K562 (cell line): ENCODE results near the gene STS. TPM values are rescaled to one million over a fixed set of nuclear protein-coding genes. Genes with fewer than 3 reads are reported as not detected.

Experiments used
- ATAC-seq: fragments of 200-7000 bp; cut with Tn5 transposase; 3 replicates; pipeline ENCODE4 v1.9.1; 2020; ENCODE audit warnings: moderate library complexity
- BruUV-seq: library from RNA; stranded (reverse); fragments of 400-500 nt; replicated peaks from 2 replicates; lab custom pipeline; 2021; lab: Mats Ljungman, UMichigan
- CTCF ChIA-PET: fragments of 300-600 bp; formaldehyde crosslinking; extraction: SDS; loops from one replicate; lab custom pipeline; 2021; ENCODE audit warnings: low intra/inter-chr PET ratio; lab: Yijun Ruan, JAX
- POLR2A ChIA-PET: fragments of 300-600, 350-650 bp; sonication (Branson Sonifier 250); formaldehyde crosslinking; extraction: SDS; loops from one replicate; lab custom pipeline; 2021; ENCODE audit warnings: antibody characterized with exemption, inconsistent platforms; lab: Yijun Ruan, JAX
- DNase-seq, 4 experiments: peaks; one replicate each; pipeline versions ENCODE4 v3.0.0 to v3.0.0-alpha.2; 2011 to 2018; ENCODE audit warnings: low spot score in 3 of 4, mixed read lengths in 3 of 4; ENCODE audit errors: extremely low read depth in 1 of 4
- FAIRE-seq: peaks from 2 replicates; lab custom pipeline; 2011; peaks lifted over from hg19 to GRCh38; lab: Jason Lieb, UNC
- H2AFZ ChIP-seq: 2 replicates; pipeline ENCODE4 v1.6.0; 2011; ENCODE audit warnings: low read depth, low read length, control low read depth, inconsistent platforms
- H3K27ac ChIP-seq: fragments of 200-600 bp; 3 replicates; pipeline ENCODE4 v1.8.0; 2011; ENCODE audit warnings: low read depth, mild to moderate bottlenecking, control low read depth, inconsistent platforms, low read length, moderate library complexity, mixed read lengths; ENCODE audit errors: extremely low read depth
- H3K27me3 ChIP-seq, 2 experiments: fragments of 300-600 bp in 1 of 2; 2 replicates in 1 of 2; 3 replicates in 1 of 2; pipeline versions ENCODE4 v1.6.0 to v1.8.0; 2011; ENCODE audit warnings: inconsistent platforms in 2 of 2, low read length in 2 of 2, mild to moderate bottlenecking in 1 of 2, mixed read lengths in 1 of 2, moderate library complexity in 1 of 2; ENCODE audit not compliant: control insufficient read depth in 2 of 2, insufficient read depth in 2 of 2
- H3K36me3 ChIP-seq: fragments of 300-600 bp; 3 replicates; pipeline ENCODE4 v1.8.0; 2011; ENCODE audit warnings: mild to moderate bottlenecking, low read length, inconsistent platforms; ENCODE audit not compliant: control insufficient read depth, insufficient read depth
- H3K4me1 ChIP-seq, 2 experiments: fragments of 200-600 bp in 1 of 2; replicated peaks in 1 of 2; 2 replicates in 1 of 2; 3 replicates in 1 of 2; pipeline versions ENCODE4 v1.5.1 to v1.8.0; 2011; ENCODE audit warnings: inconsistent platforms in 2 of 2, low read length in 2 of 2, mild to moderate bottlenecking in 1 of 2, mixed read lengths in 1 of 2, moderate library complexity in 1 of 2; ENCODE audit not compliant: control insufficient read depth in 2 of 2, insufficient read depth in 2 of 2
- H3K4me2 ChIP-seq: 2 replicates; pipeline ENCODE4 v1.6.1; 2011; ENCODE audit warnings: low read length, control low read depth, inconsistent platforms, mixed read lengths; ENCODE audit not compliant: insufficient read depth
- H3K4me3 ChIP-seq: fragments of 200-600 bp; sonication (generic), shearing (Covaris generic); 2 replicates; pipeline ENCODE4 v1.5.1; 2016; ENCODE audit warnings: control low read depth, inconsistent platforms
- H3K79me2 ChIP-seq: fragments of 200-600 bp; 3 replicates; pipeline ENCODE4 v1.8.0; 2011; ENCODE audit warnings: low read length, inconsistent platforms; ENCODE audit not compliant: control insufficient read depth, insufficient read depth
- H3K9ac ChIP-seq, 2 experiments: 2 replicates each; pipeline versions ENCODE4 v1.6.0 to v1.6.1; 2011; ENCODE audit warnings: low read depth in 2 of 2, low read length in 2 of 2, control low read depth in 1 of 2, inconsistent platforms in 1 of 2, mild to moderate bottlenecking in 1 of 2, mixed read lengths in 1 of 2; ENCODE audit not compliant: insufficient read depth in 1 of 2
- H3K9me1 ChIP-seq: one replicate; pipeline ENCODE4 v1.6.0; 2011; ENCODE audit warnings: inconsistent platforms, mild to moderate bottlenecking, low read length, moderate library complexity; ENCODE audit not compliant: control insufficient read depth, insufficient read depth
- H3K9me3 ChIP-seq: replicated peaks from 2 replicates; pipeline ENCODE4 v1.5.1; 2011; ENCODE audit warnings: low read depth, low read length, inconsistent platforms; ENCODE audit not compliant: control insufficient read depth, insufficient read depth
- H4K20me1 ChIP-seq: replicated peaks from 2 replicates; pipeline ENCODE4 v1.6.1; 2011; ENCODE audit warnings: low read length, inconsistent platforms, mixed read lengths; ENCODE audit not compliant: control insufficient read depth, insufficient read depth
- CEBPB ChIP-seq: fragments of 450-650 bp; IDR thresholded peaks from 2 replicates; pipeline ENCODE4 v1.6.1; 2016; ENCODE audit warnings: missing genetic modification characterization, missing compliant biosample characterization
- CEBPG ChIP-seq, 3 experiments: fragments of 200-800 bp in 1 of 3; sonication (Bioruptor generic) in 1 of 3; sonication (generic) in 1 of 3; formaldehyde crosslinking in 1 of 3; IDR thresholded peaks in 2 of 3; conservative IDR thresholded peaks in 1 of 3; 2 replicates each; pipeline versions ENCODE4 v1.6.1 to v1.8.0; 2016 to 2022; ENCODE audit warnings: missing compliant biosample characterization in 2 of 3, missing genetic modification characterization in 2 of 3, mild to moderate bottlenecking in 1 of 3, missing genetic modification reagents in 1 of 3
- GABPA ChIP-seq: fragments of 200-800 bp; sonication (Bioruptor generic); conservative IDR thresholded peaks from 2 replicates; pipeline ENCODE4 v1.6.1; 2016; ENCODE audit warnings: low read depth, missing genetic modification characterization, missing compliant biosample characterization
- GTF2A2 ChIP-seq: IDR thresholded peaks from 2 replicates; pipeline ENCODE4 v1.6.1; 2016; ENCODE audit warnings: mild to moderate bottlenecking, missing genetic modification characterization, missing compliant biosample characterization
- HDAC2 ChIP-seq: fragments of 450-650 bp; IDR thresholded peaks from 2 replicates; pipeline ENCODE4 v1.6.1; 2016; ENCODE audit warnings: mild to moderate bottlenecking
- NCOA2 ChIP-seq, 2 experiments: fragments of 450-650 bp; IDR thresholded peaks; 2 replicates each; pipeline ENCODE4 v1.6.1; 2018; ENCODE audit warnings: mild to moderate bottlenecking in 2 of 2, moderate library complexity in 1 of 2; ENCODE audit not compliant: partially characterized antibody in 2 of 2
- POLR2H ChIP-seq: IDR thresholded peaks from 2 replicates; pipeline ENCODE4 v1.6.1; 2016; ENCODE audit warnings: missing genetic modification characterization, low read depth, mild to moderate bottlenecking, control low read depth, missing compliant biosample characterization, moderate library complexity
- POLR3A ChIP-seq: IDR thresholded peaks from 2 replicates; pipeline ENCODE4 v1.6.1; 2011; ENCODE audit warnings: borderline replicate concordance, mild to moderate bottlenecking, moderate library complexity; ENCODE audit not compliant: insufficient read length, insufficient read depth; ENCODE audit errors: extremely low read depth
- REST ChIP-seq, 2 experiments: fragments of 450-650 bp; formaldehyde crosslinking in 1 of 2; IDR thresholded peaks; 2 replicates each; pipeline versions ENCODE4 v1.4.0 to v1.6.1; 2014 to 2020; ENCODE audit warnings: mild to moderate bottlenecking in 2 of 2, borderline replicate concordance in 1 of 2, low read depth in 1 of 2
- SOX6 ChIP-seq: fragments of 450-650 bp; IDR thresholded peaks from 2 replicates; pipeline ENCODE4 v1.6.1; 2014; ENCODE audit warnings: mild to moderate bottlenecking
- ZBTB17 ChIP-seq: fragments of 450-650 bp; formaldehyde crosslinking; IDR thresholded peaks from 2 replicates; pipeline ENCODE4 v1.4.0; 2020; ENCODE audit warnings: mild to moderate bottlenecking
- ZNF174 ChIP-seq: fragments of 250-450 bp; sonication (Bioruptor Pico); IDR thresholded peaks from 2 replicates; pipeline ENCODE4 v1.4.0; 2020; ENCODE audit warnings: mild to moderate bottlenecking
- WGBS: fragments of 100-300 bp; shearing (Covaris generic); methylation state at CpG from one replicate; pipeline ENCODE4 v1.1.6; 2016; ENCODE audit warnings: low coverage, mixed read lengths; ENCODE audit not compliant: insufficient coverage; ENCODE audit errors: missing lambda C conversion rate; 5-methylcytosine and 5-hydroxymethylcytosine counted together
- in situ Hi-C: fragments of 300-500 bp; cut with MboI; formaldehyde crosslinking; loops from 4 replicates; pipeline ENCODE4 v1.15.0; 2018; ENCODE audit warnings: inconsistent platforms, mixed read lengths
- intact Hi-C: fragments of 100-400 bp; cut with micrococcal nuclease; formaldehyde crosslinking; loops from 2 replicates; pipeline ENCODE4 v1.14.2; 2022
- polyA plus RNA-seq, 8 experiments: library from polyadenylated mRNA; depleted of rRNA in 4 of 8; stranded (reverse) in 5 of 8; unstranded in 3 of 8; fragments of >200 nt; fragmentation: Nextera tagmentation in 2 of 8; fragmentation: Illumina TruSeq in 1 of 8; extraction: Ambion mirVana in 2 of 8; extraction: Trizol in 1 of 8; gene quantifications; 2 replicates each; pipeline versions ENCODE4 v1.2.1 to v1.2.3, GENCODE V29; 2011 to 2014; ENCODE audit warnings: inconsistent platforms in 1 of 8, missing spikeins in 1 of 8
- total RNA-seq, 7 experiments: library from RNA; depleted of rRNA in 6 of 7; stranded (reverse); fragments of >200 nt in 6 of 7; fragmentation: Illumina TruSeq in 2 of 7; extraction: Trizol in 2 of 7; gene quantifications; 2 replicates each; pipeline versions ENCODE4 v1.2.1 to v1.2.3, GENCODE V29; 2011 to 2021; ENCODE audit warnings: low replicate concordance in 1 of 7

STS gene
- total and polyA plus RNA-seq, 9 of the 15 experiments (the other 6 are each of a cell fraction or from before 2014, with no cell fraction given), result 0.14 to 1.3 (median 0.63) TPM

- ChIA-PET POLR2A (interaction anchor here (0.7 to 1.0 kb wide), 2 partner anchors 26 to 130 kb away, joined by 3 read pairs; no protein-coding TSS in a partner anchor), CTCF (no interaction called here)
- Histone ChIP-seq H3K9me3 (no peaks in the 10 kb centered on the region), H3K79me2 (peaks cover 54% of the 10 kb centered on the region), H3K36me3 (0 out of 3 replicates have a peak, but pooled peaks cover 3% of the 10 kb centered on the region), H3K4me3 (no peak overlapping the region), H3K27me3 (no peaks in the 10 kb centered on the region), H3K4me2 (no peak overlapping the region), H3K27ac (no peak overlapping the region), H2AFZ (no peak overlapping the region), H4K20me1 (0 out of 2 replicates have a peak, but pooled peaks cover 5% of the 10 kb centered on the region), H3K4me1 (no peaks in the 10 kb centered on the region; a peak in 2 of 5 replicates), H3K9me1 (no peaks in the 10 kb centered on the region), H3K9ac (no peak overlapping the region)
- ATAC-seq, result no peak
- 100% methylated on average over 5 of the region's 7 CpGs for WGBS
- no peak for DNase-seq
- intact Hi-C loops, result no loop called here
- in situ Hi-C loops, result no loop called here
- FAIRE-seq, result no peak
- no TSS peak for BruUV-seq
- no peak for TF ChIP-seq GTF2A2 (tag)
- no peak for TF ChIP-seq POLR3A
- TF ChIP-seq NCOA2 (IDR thresholded peaks at IDR 0.05; ENCODE audit: partially characterized antibody in 2 of 2), result no peak
- TF ChIP-seq ZBTB17, result no peak
- no peak for TF ChIP-seq GABPA (tag)
- no peak for TF ChIP-seq ZNF174
- TF ChIP-seq POLR2H (tag), result no peak
- no peak for TF ChIP-seq REST (IDR thresholded peaks at IDR 0.05; ENCODE audit: borderline replicate concordance)
- TF ChIP-seq REST (CRISPR knock-in tag; IDR thresholded peaks at IDR 0.05; ENCODE audit: low read depth), result no peak
- TF ChIP-seq SOX6, result peak; percentile 50; the same call in 1 of the 2 replicates
- TF ChIP-seq CEBPB, result peak; percentile 85
- TF ChIP-seq CEBPG (CRISPR knock-in tag; IDR thresholded peaks at IDR 0.05), result peak; percentile 10; the same call in 1 of the 2 replicates
- peak; percentile 14 to 81; a peak in 2 of 4 replicates for TF ChIP-seq CEBPG (tag; conservative IDR thresholded peaks at IDR 0.05 in 1 of 2, IDR thresholded peaks at IDR 0.05 in 1 of 2)
- TF ChIP-seq HDAC2, result no peak
These were observed 27.3 kb upstream of the STS start for GRCh38 chrX:7119950-7120877.
